Mucosa of gallbladder (tissue), 1 donor: ENCODE results near the gene NPFFR1. TPM values are rescaled to one million over a fixed set of nuclear protein-coding genes. Genes with fewer than 3 reads are reported as not detected.

Experiments
- DNase-seq: peaks from one replicate; pipeline ENCODE4 v3.0.0-alpha.2; 2020; ENCODE audit warnings: low spot score
- total RNA-seq: library from RNA; stranded (reverse); gene quantifications from one replicate; pipeline ENCODE4 v1.2.1, GENCODE V29; 2021
- donor health status: DM: no; HTN: no; CAD: no.

The NPFFR1 gene
- total RNA-seq, 1 donor from 2014 or later = 0.03 TPM

DNA sequence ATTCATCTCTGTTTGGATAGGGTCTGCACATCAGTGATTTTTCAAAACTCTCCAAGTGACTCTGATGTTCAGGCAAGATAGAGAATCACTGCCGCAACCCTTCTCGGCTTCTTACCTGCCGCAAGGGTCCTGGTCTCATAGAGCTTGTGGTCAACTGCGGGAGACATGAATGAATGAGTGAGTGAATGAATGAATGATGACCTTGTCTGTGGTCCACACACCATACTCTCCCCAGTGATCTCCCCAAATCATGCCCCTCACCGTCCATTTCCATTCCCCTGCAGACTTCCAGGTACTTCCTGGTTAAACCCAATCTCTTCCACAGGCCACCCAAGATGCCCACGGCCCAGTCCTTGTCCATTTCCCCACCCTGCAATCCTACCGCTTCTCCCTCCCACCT lies 5.9 kb upstream of the NPFFR1 start:
- no peak for DNase-seq

DNA sequence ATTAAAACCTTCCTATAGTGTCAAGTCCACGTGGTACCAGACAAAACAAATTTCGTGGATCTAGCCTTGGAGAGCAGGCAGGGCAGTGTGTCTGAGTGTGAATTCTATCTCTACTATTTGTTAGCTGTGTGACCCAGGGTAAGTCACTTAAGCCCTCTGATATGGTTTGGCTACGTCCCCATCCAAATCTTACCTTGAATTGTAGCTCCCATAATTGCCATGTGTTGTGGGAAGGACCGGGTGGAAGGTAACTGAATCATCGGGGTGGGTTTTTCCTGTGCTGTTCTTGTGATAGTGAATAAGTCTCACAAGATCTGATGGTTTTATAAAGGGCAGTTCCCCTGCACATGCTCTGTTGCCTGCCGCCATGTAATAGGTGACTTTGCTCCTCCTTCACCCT lies 2.8 kb upstream of the NPFFR1 start:
- DNase-seq = no peak

GRCh38 chr10:70285476-70285831 lies 1.6 kb upstream of the NPFFR1 start:
- no peak for DNase-seq

GRCh38 chr10:70284542-70285475 lies 1.0 kb upstream of the NPFFR1 start:
- DNase-seq = no peak

- DNase-seq = no peak
These were observed 746 bp downstream of the NPFFR1 start for GRCh38 chr10:70283071-70283444.

- no peak for DNase-seq
These were observed 2.2 kb downstream of the NPFFR1 start for GRCh38 chr10:70281609-70282008.

- no peak for DNase-seq
These were observed 3.7 kb downstream of the NPFFR1 start for GRCh38 chr10:70280099-70280498.

- no peak for DNase-seq
These were observed 6.3 kb downstream of the NPFFR1 start for GRCh38 chr10:70277396-70278030.

GRCh38 chr10:70274643-70275042 lies 9.2 kb downstream of the NPFFR1 start:
- DNase-seq = peak; percentile 38

DNA sequence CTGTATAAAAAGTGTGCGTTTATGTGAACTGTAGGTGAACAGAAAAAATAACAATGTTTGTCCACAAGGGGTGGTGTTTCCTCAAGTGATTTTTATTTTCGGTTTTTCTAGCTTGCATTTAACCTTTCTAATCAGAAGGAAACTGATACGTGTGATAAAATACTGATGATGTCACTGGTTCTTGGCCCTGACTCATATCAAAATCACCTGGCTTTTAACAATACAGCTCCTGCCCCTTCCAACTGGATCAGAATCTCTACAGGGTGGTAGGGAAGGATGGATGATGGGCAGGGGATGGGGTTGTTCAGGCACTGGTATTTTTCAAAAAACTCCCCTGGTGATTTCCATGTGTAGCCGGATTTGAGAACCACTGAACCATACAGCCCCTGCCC lies 10.9 kb downstream of the NPFFR1 start:
- DNase-seq = no peak

GRCh38 chr10:70271996-70272924 lies 11.5 kb downstream of the NPFFR1 start:
- no peak for DNase-seq

GRCh38 chr10:70270952-70271351 lies 12.9 kb downstream of the NPFFR1 start:
- DNase-seq = no peak

DNA sequence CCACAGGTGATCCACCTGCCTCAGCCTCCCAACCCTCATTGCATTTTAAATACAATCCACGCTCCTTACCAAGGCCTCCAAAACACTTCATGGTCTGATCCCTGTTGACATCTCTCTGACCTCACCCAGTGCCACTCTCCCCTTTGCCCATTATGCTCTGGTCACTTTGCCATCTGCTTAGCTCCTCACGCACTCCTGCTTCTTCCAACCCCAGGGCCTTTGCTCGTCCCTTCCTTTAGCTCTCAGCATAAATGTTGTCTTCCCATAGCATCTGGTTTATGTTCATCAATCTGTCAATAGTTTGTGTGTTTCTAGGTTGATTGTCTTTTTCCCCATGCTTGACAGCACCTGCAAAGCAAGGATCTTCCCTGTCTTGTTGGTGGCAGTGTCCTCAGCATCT lies 14.1 kb downstream of the NPFFR1 start:
- DNase-seq = no peak

DNA sequence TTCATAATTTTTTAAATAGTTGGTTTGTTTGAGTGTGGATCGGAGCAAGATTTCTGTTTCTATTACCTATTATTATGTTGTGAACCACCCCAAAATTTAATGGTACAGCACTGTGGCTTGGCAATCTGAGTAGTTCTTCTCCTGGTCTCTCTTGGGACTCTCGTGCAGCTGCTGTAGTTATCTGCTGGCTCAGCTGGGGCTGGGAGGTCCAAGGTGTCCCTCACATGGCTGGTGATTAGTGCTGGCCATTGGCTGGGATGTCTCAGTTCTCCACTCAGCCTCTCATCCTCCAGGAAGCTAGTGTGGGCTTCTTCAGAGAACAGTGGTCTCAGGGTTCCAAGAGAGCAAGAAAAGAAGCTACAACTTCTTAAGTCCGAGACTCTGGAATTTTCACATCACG lies 15.4 kb downstream of the NPFFR1 start:
- no peak for DNase-seq

DNA sequence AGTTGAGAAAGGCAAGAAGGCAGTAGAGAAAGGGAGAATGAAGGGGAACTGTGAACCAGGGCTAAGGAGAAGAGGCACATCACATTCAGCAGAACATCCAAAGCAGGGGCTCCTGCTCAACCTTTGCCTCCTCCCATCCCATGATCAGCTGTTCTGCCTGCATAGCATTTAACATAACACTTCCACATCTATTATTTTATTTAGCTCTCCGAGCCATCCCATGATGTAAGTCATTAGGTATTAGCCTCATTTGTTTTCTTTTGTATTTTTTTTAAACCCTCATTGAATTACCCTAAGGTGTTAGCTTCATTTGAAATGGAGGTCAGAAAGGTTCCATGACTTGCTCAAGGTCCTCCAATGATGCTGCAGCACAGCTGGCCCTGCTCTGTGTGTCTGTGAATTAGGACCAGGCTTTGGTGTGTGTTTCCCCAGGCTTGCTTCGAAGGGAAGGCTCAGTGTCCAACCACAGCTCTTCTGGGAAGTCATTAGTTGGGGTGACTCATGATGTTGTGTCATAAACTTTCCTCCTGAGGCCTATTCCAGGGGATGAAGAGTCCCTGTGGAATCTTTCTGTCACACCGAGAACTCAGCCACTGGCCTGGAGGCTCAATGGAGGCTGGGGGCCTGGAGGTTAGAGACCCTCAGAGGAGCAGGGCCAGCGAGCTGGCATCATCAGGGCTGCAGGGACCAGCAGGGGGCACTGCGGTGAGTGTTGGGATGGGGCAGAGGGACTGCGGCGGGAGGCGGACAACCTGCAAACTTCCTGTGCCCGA lies 16.5 kb downstream of the NPFFR1 start:
- DNase-seq = no peak

DNA sequence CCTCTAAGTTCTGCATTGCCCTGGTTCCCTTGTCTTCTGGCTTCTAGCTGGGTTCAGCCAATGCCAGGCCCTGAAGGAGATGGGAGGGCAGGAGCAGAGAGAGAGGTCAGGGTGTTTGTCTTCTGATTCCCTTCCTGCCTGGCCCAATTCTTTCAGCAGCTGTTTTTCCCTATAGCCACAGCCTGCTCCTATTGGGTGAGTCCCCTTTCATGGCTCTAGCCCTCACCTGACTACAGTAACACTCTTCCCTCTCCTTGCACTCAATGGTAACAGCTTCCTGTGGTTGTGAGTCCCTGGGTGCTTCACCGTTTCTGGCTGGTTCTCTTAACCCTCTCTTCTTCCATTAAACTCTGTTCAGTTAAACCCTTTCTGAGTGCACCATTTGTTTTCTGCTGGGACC lies 17.1 kb downstream of the NPFFR1 start:
- DNase-seq = no peak

DNA sequence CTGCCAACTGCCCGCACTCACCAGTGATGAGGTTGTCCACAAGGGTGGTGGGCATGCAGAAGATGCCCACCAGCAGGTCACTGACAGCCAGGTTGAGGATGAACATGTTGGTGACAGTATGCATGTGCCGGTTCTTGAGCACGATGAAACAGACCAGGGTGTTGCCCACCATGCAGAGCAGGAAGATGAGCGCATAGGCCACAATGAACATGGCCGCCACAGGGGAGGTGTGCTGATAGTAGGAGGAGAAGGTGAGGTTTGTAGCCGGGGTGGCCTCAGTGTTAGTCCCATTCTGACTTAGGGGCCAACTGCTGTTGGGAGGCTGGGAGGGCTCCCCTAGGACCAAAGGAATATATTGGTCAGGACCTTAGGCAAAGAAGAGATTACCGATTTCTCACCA lies 17.7 kb downstream of the NPFFR1 start:
- DNase-seq = no peak

- no peak for DNase-seq
These were observed 18.6 kb downstream of the NPFFR1 start for GRCh38 chr10:70265032-70265689.

GRCh38 chr10:70260734-70261133 lies 23.1 kb downstream of the NPFFR1 start:
- DNase-seq = no peak

DNA sequence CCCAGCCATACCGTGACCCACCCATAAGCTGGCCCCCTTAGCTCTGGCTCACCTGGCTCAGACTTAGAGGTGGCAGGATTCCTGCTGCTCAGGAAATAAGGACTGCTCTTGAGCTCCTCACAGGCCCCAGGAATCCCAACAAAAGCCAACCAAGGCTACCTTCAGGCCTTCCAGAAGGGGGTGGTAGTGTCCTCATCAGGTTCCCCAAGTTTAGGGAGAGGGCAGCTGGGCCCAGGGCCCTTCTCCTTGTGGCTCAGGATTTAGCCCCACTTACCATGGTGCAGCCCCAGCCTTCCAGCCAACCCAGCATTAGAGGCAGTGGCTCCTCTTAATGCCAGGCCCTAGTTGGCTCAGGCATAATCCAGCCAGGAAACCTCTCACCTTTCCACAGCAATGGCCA lies 23.5 kb downstream of the NPFFR1 start:
- DNase-seq = no peak

- no peak for DNase-seq
These were observed 25.6 kb downstream of the NPFFR1 start for GRCh38 chr10:70258216-70258615.
